GM21423 (cell line): Measurements from ENCODE around the gene FGG.
A peak's percentile ranks its signal among the peaks of the same experiment; 100 is the strongest.

Experiments
- ATAC-seq: cut with Tn5 transposase; IDR thresholded peaks from one replicate; pipeline ENCODE4 v1.9.1; 2021; ENCODE audit warnings: mild to moderate bottlenecking, moderate library complexity; ENCODE audit not compliant: unreplicated experiment

The FGG gene

GRCh38 chr4:154559494-154560418, 52.7 kb downstream of the FGG start:
- ATAC-seq: peak; percentile 85

- peak; percentile 8 for ATAC-seq
Observed at GRCh38 chr4:154559141-154559493, 53.3 kb downstream of the FGG start.
